ENCODE results near the gene MEGF10.

GRCh38 chr5:127434588-127434987 lies 144.0 kb downstream of the MEGF10 start:
- TF ChIP-seq CTCF (conservative IDR thresholded peaks at IDR 0.05; ENCODE audit: low read length) = no peak
- no peak for TF ChIP-seq EZH2phosphoT487 (IDR thresholded peaks at IDR 0.05; ENCODE audit: borderline replicate concordance, low read depth, low read length)

Data from OCI-LY7 (cell line).